K562 (cell line): ENCODE results near the gene ACTN1. TPM values are rescaled to one million over a fixed set of nuclear protein-coding genes. Genes with fewer than 3 reads are reported as not detected.

Source experiments
- ATAC-seq: fragments of 200-7000 bp; cut with Tn5 transposase; 3 replicates; pipeline ENCODE4 v1.9.1; 2020; ENCODE audit warnings: moderate library complexity
- BruUV-seq: library from RNA; stranded (reverse); fragments of 400-500 nt; replicated peaks from 2 replicates; lab custom pipeline; 2021; lab: Mats Ljungman, UMichigan
- CTCF ChIA-PET: fragments of 300-600 bp; formaldehyde crosslinking; extraction: SDS; loops from one replicate; lab custom pipeline; 2021; ENCODE audit warnings: low intra/inter-chr PET ratio; lab: Yijun Ruan, JAX
- POLR2A ChIA-PET: fragments of 300-600, 350-650 bp; sonication (Branson Sonifier 250); formaldehyde crosslinking; extraction: SDS; loops from one replicate; lab custom pipeline; 2021; ENCODE audit warnings: antibody characterized with exemption, inconsistent platforms; lab: Yijun Ruan, JAX
- DNase-seq, 4 experiments: peaks; one replicate each; pipeline versions ENCODE4 v3.0.0 to v3.0.0-alpha.2; 2011 to 2018; ENCODE audit warnings: low spot score in 3 of 4, mixed read lengths in 3 of 4; ENCODE audit errors: extremely low read depth in 1 of 4
- FAIRE-seq: peaks from 2 replicates; lab custom pipeline; 2011; peaks lifted over from hg19 to GRCh38; lab: Jason Lieb, UNC
- H2AFZ ChIP-seq: 2 replicates; pipeline ENCODE4 v1.6.0; 2011; ENCODE audit warnings: low read depth, low read length, control low read depth, inconsistent platforms
- H3K27ac ChIP-seq: fragments of 200-600 bp; 3 replicates; pipeline ENCODE4 v1.8.0; 2011; ENCODE audit warnings: low read depth, mild to moderate bottlenecking, control low read depth, inconsistent platforms, low read length, moderate library complexity, mixed read lengths; ENCODE audit errors: extremely low read depth
- H3K27me3 ChIP-seq, 2 experiments: fragments of 300-600 bp in 1 of 2; 2 replicates in 1 of 2; 3 replicates in 1 of 2; pipeline versions ENCODE4 v1.6.0 to v1.8.0; 2011; ENCODE audit warnings: inconsistent platforms in 2 of 2, low read length in 2 of 2, mild to moderate bottlenecking in 1 of 2, mixed read lengths in 1 of 2, moderate library complexity in 1 of 2; ENCODE audit not compliant: control insufficient read depth in 2 of 2, insufficient read depth in 2 of 2
- H3K36me3 ChIP-seq: fragments of 300-600 bp; 3 replicates; pipeline ENCODE4 v1.8.0; 2011; ENCODE audit warnings: mild to moderate bottlenecking, low read length, inconsistent platforms; ENCODE audit not compliant: control insufficient read depth, insufficient read depth
- H3K4me1 ChIP-seq, 2 experiments: fragments of 200-600 bp in 1 of 2; replicated peaks in 1 of 2; 2 replicates in 1 of 2; 3 replicates in 1 of 2; pipeline versions ENCODE4 v1.5.1 to v1.8.0; 2011; ENCODE audit warnings: inconsistent platforms in 2 of 2, low read length in 2 of 2, mild to moderate bottlenecking in 1 of 2, mixed read lengths in 1 of 2, moderate library complexity in 1 of 2; ENCODE audit not compliant: control insufficient read depth in 2 of 2, insufficient read depth in 2 of 2
- H3K4me2 ChIP-seq: 2 replicates; pipeline ENCODE4 v1.6.1; 2011; ENCODE audit warnings: low read length, control low read depth, inconsistent platforms, mixed read lengths; ENCODE audit not compliant: insufficient read depth
- H3K4me3 ChIP-seq: fragments of 200-600 bp; sonication (generic), shearing (Covaris generic); 2 replicates; pipeline ENCODE4 v1.5.1; 2016; ENCODE audit warnings: control low read depth, inconsistent platforms
- H3K79me2 ChIP-seq: fragments of 200-600 bp; 3 replicates; pipeline ENCODE4 v1.8.0; 2011; ENCODE audit warnings: low read length, inconsistent platforms; ENCODE audit not compliant: control insufficient read depth, insufficient read depth
- H3K9ac ChIP-seq, 2 experiments: 2 replicates each; pipeline versions ENCODE4 v1.6.0 to v1.6.1; 2011; ENCODE audit warnings: low read depth in 2 of 2, low read length in 2 of 2, control low read depth in 1 of 2, inconsistent platforms in 1 of 2, mild to moderate bottlenecking in 1 of 2, mixed read lengths in 1 of 2; ENCODE audit not compliant: insufficient read depth in 1 of 2
- H3K9me1 ChIP-seq: one replicate; pipeline ENCODE4 v1.6.0; 2011; ENCODE audit warnings: inconsistent platforms, mild to moderate bottlenecking, low read length, moderate library complexity; ENCODE audit not compliant: control insufficient read depth, insufficient read depth
- H3K9me3 ChIP-seq: replicated peaks from 2 replicates; pipeline ENCODE4 v1.5.1; 2011; ENCODE audit warnings: low read depth, low read length, inconsistent platforms; ENCODE audit not compliant: control insufficient read depth, insufficient read depth
- H4K20me1 ChIP-seq: replicated peaks from 2 replicates; pipeline ENCODE4 v1.6.1; 2011; ENCODE audit warnings: low read length, inconsistent platforms, mixed read lengths; ENCODE audit not compliant: control insufficient read depth, insufficient read depth
- CBFA2T2 ChIP-seq: fragments of 450-650 bp; conservative IDR thresholded peaks from 2 replicates; pipeline ENCODE4 v1.6.1; 2017; ENCODE audit warnings: mild to moderate bottlenecking
- E2F5 ChIP-seq: sonication (generic); formaldehyde crosslinking; IDR thresholded peaks from 2 replicates; pipeline ENCODE4 v1.8.0; 2022; ENCODE audit warnings: mild to moderate bottlenecking, missing genetic modification reagents
- ELF1 ChIP-seq: fragments of 200-800 bp; sonication (Bioruptor generic); IDR thresholded peaks from 2 replicates; pipeline ENCODE4 v1.6.1; 2016; ENCODE audit warnings: missing genetic modification characterization, missing compliant biosample characterization
- RERE ChIP-seq: sonication (generic); formaldehyde crosslinking; IDR thresholded peaks from 2 replicates; pipeline ENCODE4 v1.8.0; 2023; ENCODE audit warnings: missing genetic modification reagents, mild to moderate bottlenecking, borderline replicate concordance
- SAFB2 ChIP-seq: fragments of 200-400 bp; formaldehyde crosslinking; IDR thresholded peaks from 2 replicates; pipeline ENCODE4 v1.6.1; 2018; ENCODE audit warnings: borderline replicate concordance, low read length, low read depth, moderate library complexity; ENCODE audit not compliant: severe bottlenecking
- TBL1XR1 ChIP-seq, 2 experiments: IDR thresholded peaks; 2 replicates each; pipeline ENCODE4 v1.6.1; 2012; ENCODE audit warnings: improper control_type of control experiment in 2 of 2, low read length in 2 of 2, mild to moderate bottlenecking in 1 of 2
- TCF7 ChIP-seq: sonication (generic); IDR thresholded peaks from 2 replicates; pipeline ENCODE4 v1.6.1; 2016; ENCODE audit warnings: antibody characterized with exemption, borderline replicate concordance
- TEAD4 ChIP-seq, 2 experiments: sonication (generic) in 1 of 2; formaldehyde crosslinking in 1 of 2; IDR thresholded peaks; 2 replicates each; pipeline versions ENCODE4 v1.6.1 to v1.8.0; 2012 to 2022; ENCODE audit warnings: borderline replicate concordance in 1 of 2, inconsistent platforms in 1 of 2, low read length in 1 of 2, mild to moderate bottlenecking in 1 of 2, missing genetic modification reagents in 1 of 2
- ZSCAN29 ChIP-seq: fragments of 450-650 bp; IDR thresholded peaks from 2 replicates; pipeline ENCODE4 v1.6.1; 2017
- WGBS: fragments of 100-300 bp; shearing (Covaris generic); methylation state at CpG from one replicate; pipeline ENCODE4 v1.1.6; 2016; ENCODE audit warnings: low coverage, mixed read lengths; ENCODE audit not compliant: insufficient coverage; ENCODE audit errors: missing lambda C conversion rate; 5-methylcytosine and 5-hydroxymethylcytosine counted together
- in situ Hi-C: fragments of 300-500 bp; cut with MboI; formaldehyde crosslinking; loops from 4 replicates; pipeline ENCODE4 v1.15.0; 2018; ENCODE audit warnings: inconsistent platforms, mixed read lengths
- intact Hi-C: fragments of 100-400 bp; cut with micrococcal nuclease; formaldehyde crosslinking; loops from 2 replicates; pipeline ENCODE4 v1.14.2; 2022
- polyA plus RNA-seq, 8 experiments: library from polyadenylated mRNA; depleted of rRNA in 4 of 8; stranded (reverse) in 5 of 8; unstranded in 3 of 8; fragments of >200 nt; fragmentation: Nextera tagmentation in 2 of 8; fragmentation: Illumina TruSeq in 1 of 8; extraction: Ambion mirVana in 2 of 8; extraction: Trizol in 1 of 8; gene quantifications; 2 replicates each; pipeline versions ENCODE4 v1.2.1 to v1.2.3, GENCODE V29; 2011 to 2014; ENCODE audit warnings: inconsistent platforms in 1 of 8, missing spikeins in 1 of 8
- total RNA-seq, 7 experiments: library from RNA; depleted of rRNA in 6 of 7; stranded (reverse); fragments of >200 nt in 6 of 7; fragmentation: Illumina TruSeq in 2 of 7; extraction: Trizol in 2 of 7; gene quantifications; 2 replicates each; pipeline versions ENCODE4 v1.2.1 to v1.2.3, GENCODE V29; 2011 to 2021; ENCODE audit warnings: low replicate concordance in 1 of 7

ACTN1 gene
- total and polyA plus RNA-seq, 9 of the 15 experiments (the other 6 are each of a cell fraction or from before 2014, with no cell fraction given) = 2.2 to 67.7 (median 34.5) TPM

- no peaks in the 10 kb centered on the region for H3K27me3 ChIP-seq
- H3K4me3 ChIP-seq = no peak overlapping the region
- FAIRE-seq (no peak), DNase-seq (no peak), ATAC-seq (no peak)
- H3K36me3 ChIP-seq = peaks cover 39% of the 10 kb centered on the region; the same call in 2 of the 3 replicates
- in situ Hi-C loops = loop anchor here (10.0 kb wide), 1 partner anchor 178 kb away; no protein-coding TSS in a partner anchor
- H3K27ac ChIP-seq = no peak overlapping the region
- no peak overlapping the region for H3K4me2 ChIP-seq
- no peaks in the 10 kb centered on the region for H4K20me1 ChIP-seq
- no peaks in the 10 kb centered on the region for H3K4me1 ChIP-seq
- intact Hi-C loops = loop anchor here (10.0 kb wide), 1 partner anchor 88 kb away; no protein-coding TSS in a partner anchor
- BruUV-seq = no TSS peak
- H3K9me3 ChIP-seq = no peaks in the 10 kb centered on the region
- H3K9ac ChIP-seq = no peak overlapping the region
- peaks cover 4% of the 10 kb centered on the region for H3K9me1 ChIP-seq
- H3K79me2 ChIP-seq = no peaks in the 10 kb centered on the region
- ChIA-PET POLR2A (no interaction called here), CTCF (no interaction called here)
- no peak overlapping the region for H2AFZ ChIP-seq
- WGBS = 85% methylated on average over 10 of the region's 11 CpGs
- no peak for TF ChIP-seq ELF1
- no peak for TF ChIP-seq ZSCAN29
- TF ChIP-seq E2F5 (CRISPR knock-in tag) = no peak
- TF ChIP-seq TBL1XR1 (IDR thresholded peaks at IDR 0.05; ENCODE audit: low read length in 2 of 2) = no peak
- no peak for TF ChIP-seq CBFA2T2
- no peak for TF ChIP-seq SAFB2
- no peak for TF ChIP-seq TEAD4 (IDR thresholded peaks at IDR 0.05; ENCODE audit: low read length)
- TF ChIP-seq TEAD4 (CRISPR knock-in tag; IDR thresholded peaks at IDR 0.05; ENCODE audit: borderline replicate concordance) = no peak
- no peak for TF ChIP-seq TCF7
- TF ChIP-seq RERE = no peak
Observed at GRCh38 chr14:68916358-68916941, 62.7 kb downstream of the ACTN1 start.
